HG02852 (cell line): ENCODE results near the gene CHFR.
"Not testable (repeated sequence)": the region's sequence is repeated elsewhere in the genome, so short reads cannot be mapped to it uniquely, and the experiment has no call there.

Experiments used
- ATAC-seq: cut with Tn5 transposase; IDR thresholded peaks from one replicate; pipeline ENCODE4 v1.9.1; 2021; ENCODE audit warnings: mild to moderate bottlenecking, moderate library complexity; ENCODE audit not compliant: unreplicated experiment

Gene CHFR

DNA sequence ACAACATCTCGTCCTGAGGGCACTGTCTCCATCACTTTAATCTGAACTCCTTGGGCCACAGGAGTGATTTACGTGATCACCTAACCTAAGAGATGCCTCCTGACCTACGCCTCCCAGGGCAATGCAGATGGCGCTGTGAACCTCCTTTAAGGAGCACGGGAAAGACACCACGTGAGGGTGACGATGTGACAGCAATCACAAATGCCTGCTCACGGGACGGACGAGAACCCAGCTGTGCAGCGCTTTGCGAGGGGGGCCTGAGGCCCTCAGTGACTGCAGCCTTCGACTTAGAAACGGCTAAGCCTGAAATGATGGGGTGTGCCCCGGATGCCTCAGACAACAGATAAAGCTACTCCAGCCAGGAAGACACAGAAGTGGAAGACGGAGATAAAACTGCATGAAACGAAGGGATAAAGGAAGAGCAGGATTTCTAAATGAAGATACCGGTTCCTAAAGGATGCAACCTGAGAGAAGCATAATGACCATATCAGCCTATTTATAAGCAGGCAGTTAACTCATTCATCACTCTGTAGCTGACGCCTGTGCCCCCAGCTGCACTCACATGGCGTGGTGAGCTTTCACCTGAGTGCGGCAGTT lies 44.9 kb downstream of the CHFR start:
- ATAC-seq = no peak

DNA sequence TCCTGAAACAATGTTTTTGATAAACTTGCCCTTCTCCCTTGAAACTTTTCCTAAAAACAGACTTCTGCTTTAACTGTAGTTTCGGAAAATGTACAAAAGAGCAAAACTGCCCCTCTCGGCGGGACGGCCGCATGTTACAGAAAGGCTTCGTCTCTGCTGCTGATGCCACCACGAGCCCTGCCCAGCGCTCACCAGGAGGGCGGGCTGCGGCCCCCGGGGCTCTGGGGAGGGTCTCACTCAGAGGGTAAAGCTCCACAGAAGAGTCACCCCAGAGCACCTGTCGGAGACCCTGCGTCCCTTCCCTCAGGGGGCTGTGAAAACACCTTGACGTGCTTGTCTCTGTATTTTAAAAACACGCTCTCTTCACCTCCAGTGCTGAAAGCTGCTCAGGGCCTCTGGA lies 46.3 kb downstream of the CHFR start:
- no peak for ATAC-seq

DNA sequence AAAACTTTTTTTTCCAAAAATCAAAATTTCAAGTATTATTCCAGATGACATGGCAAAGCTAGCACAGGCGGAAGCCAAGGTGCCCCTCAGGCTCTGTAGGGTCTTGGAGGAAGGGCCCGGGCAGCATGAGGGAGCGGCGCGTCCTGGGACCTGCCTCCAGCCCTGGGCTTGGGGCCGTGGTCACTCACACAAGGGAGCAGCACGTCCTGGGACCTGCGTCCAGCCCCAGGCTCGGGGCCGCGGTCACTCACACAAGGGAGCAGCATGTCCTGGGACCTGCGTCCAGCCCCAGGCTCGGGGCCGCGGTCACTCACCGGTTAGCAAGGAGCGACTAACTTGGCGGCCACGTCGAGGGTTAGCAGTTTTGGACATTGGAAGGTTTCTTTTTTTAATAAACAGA lies 46.9 kb downstream of the CHFR start:
- ATAC-seq = no peak

DNA sequence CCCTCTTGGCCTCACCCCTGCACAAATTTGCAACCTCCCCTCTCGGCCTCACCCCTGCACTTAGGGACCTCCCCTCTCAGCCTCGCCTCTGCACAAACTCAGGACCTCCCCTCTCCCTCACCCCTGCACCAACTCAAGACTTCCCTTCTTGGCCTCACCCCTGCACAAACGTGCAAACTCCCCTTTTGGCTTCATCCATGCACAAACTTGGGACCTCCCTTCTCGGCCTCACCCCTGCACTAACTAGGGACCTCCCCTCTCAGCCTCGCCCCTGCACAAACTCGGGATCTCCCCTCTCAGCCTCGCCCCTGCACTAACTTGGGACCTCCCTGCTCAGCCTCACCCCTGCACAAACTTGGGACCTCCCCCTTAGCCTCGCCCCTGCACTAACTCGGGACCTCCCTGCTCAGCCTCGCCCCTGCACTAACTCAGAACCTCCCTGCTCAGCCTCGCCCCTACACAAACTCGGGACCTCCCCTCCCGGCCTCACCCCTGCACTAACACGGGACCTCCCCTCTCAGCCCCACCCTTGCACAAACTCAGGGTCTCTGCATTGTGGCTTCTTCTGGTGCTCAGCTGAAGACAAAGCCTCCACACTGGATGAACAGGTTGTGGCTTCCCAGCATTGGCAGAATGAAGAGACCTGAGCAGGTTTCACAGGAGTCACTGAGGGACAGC lies 47.7 kb downstream of the CHFR start:
- ATAC-seq = no peak

DNA sequence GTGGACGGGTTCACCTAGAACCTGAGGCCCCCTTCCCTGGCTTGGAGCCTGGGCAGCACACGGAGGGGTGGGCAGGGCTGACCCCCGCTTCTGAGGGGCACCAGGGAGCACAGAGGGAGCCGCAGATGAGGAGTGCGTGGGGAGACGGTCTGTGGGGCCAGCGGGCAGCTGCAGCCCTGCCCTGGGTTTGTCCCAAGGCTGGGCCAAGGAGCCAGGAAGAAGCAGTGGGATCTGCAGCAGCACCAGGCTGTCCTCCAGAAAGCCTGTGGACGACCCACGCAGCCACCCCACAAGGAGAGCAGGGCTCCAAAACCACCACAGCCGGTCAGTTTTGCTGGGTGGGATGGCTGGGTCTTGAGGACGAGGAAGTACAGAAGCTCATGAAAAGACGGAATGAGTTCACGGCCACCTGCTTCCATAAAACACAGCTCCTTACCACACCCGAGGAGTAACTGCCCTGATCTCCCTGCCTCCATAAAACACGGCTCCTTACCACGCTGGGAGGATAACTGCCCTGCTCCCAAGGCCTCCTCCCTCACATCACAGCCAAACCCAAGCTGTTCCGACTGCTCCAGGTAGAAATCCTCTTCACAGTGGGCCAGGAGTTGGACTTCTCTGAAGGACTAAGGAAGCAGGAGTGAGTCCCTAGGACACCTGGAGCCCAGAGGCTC lies 48.9 kb downstream of the CHFR start:
- ATAC-seq = no peak

DNA sequence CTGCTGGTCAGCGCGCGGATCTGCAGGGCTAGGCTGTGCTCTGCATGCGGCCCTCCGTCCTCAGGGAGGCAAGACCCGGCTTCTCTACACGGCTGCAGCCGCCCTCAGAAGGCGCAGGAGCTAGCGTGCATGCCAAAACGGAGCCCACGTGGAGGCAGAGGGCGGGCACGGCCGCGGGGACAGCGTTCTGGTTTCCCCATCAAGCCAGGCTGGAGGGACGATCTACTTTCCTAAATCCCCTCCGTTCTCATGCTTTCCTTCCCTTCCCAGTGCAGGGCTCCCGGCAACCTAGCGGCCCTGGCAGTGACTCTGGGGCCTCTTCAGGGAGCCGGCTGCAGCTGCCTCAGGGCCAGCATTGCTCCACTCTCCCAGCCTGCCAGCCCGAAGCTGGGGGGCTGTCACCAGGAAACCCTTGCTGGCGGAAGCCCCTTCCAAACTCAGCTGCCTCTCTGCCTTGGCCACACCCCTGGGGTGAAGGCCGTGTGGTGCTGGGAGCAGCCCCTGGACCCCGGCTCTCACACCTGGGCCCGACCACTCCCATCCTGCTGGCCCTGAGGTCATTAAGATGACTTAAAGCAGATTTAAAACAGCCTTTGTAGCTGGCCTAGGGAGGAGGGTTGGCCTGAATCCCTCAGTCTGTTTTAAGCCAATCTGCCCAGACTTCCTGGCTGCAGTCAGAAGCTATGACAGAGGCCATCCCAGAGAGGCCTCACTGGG lies 49.6 kb downstream of the CHFR start:
- no peak for ATAC-seq

DNA sequence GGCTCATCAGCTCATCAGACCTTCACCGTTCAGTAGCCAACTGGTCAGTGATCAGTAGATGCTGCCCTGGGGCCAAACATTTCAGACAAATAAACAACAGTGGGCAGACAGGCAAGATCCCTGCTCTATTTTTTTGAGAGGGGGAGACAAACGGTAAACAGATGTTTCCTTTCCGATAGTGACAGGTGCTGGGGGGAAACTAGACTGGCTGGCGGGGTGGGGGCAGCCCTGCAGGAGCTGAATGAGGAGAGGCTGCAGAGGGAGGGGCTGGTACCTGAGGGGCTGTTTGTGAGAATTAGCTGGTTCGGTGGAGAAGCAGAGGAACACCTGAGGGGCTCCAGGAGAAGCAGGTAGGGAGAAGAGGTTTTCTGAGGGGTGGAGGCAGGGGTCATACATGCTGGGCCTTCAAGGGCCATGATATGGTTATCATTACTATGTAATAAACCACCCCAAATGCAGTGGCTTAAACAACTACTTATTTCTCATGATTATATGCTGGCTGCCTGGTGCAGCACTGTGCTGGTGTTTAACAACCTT lies 50.5 kb downstream of the CHFR start:
- no peak for ATAC-seq

DNA sequence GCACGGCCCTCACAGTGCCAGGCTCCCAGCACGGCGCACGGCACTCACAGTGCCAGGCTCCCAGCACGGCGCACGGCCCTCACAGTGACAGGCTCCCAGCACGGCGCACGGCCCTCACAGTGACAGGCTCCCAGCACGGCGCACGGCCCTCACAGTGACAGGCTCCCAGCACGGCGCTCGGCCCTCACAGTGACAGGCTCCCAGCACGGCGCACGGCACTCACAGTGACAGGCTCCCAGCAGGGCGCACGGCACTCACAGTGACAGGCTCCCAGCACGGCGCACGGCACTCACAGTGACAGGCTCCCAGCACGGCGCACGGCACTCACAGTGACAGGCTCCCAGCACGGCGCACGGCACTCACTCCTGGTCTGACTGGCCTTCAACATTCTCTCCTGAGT lies 51.2 kb downstream of the CHFR start:
- ATAC-seq = not testable (repeated sequence)

DNA sequence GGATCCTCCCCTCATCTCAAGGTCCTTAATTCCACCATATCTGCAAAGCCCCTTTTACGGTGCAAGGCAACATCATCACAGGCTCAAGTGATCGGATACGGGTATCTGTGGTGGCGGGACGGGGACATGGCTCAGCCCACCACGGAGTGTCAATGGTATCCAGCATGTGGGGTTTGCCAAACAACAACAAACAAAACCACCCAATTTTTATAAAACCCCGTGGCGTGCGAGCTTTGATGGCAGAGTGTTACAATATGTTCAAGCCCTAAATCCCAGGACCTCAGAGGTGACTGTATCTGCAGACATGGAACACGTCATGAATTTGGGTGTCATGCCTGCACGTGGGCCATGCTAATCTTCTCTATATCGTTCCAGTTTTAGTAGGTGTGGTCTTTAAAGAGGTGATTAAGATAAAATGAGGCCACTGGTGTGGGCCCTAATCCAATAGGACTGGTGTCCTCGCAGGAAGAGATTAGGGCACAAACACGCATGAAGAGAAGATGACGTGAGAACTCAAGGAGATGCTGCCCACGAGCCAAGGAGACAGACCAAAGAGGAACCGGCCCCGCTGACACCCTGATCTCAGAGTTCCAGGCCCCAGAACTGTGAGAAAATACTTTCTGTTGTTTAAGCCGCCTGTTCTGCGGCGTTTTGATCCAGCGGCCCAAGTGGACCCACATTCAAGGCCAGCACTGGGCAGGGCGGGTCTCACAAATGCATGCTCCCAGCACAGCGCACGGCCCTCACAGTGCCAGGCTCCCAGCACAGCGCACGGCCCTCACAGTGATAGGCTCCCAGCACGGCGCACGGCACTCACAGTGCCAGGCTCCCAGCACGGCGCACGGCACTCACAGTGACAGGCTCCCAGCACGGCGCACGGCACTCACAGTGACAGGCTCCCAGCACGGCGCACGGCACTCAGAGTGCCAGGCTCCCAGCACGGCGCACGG lies 52.1 kb downstream of the CHFR start:
- no peak for ATAC-seq

DNA sequence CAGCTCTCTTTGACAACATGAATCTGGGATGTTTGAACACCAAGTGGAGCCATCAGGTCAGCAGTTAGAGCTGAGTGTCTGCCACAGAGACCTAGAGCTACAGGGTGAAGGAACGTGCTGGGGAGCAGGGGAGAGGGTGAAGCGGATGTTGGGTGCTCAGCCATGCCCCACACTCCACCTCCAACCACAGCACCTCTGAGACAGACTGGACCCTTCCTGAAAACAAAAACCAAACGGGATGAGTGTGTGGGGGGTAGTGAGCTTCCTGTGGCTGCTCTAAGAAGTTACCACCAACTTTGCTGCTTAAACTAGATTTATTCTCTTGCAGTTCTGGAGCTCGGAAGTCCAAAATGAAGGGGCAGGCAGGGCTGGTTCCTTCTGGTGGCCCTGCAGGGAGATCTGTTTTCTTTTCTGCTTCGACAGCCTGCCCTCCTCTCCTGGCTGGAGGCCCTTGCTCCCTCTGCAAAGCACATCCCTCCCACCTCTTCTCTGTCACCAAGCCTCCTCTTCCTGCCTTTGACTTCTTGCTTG lies 53.2 kb downstream of the CHFR start:
- no peak for ATAC-seq

DNA sequence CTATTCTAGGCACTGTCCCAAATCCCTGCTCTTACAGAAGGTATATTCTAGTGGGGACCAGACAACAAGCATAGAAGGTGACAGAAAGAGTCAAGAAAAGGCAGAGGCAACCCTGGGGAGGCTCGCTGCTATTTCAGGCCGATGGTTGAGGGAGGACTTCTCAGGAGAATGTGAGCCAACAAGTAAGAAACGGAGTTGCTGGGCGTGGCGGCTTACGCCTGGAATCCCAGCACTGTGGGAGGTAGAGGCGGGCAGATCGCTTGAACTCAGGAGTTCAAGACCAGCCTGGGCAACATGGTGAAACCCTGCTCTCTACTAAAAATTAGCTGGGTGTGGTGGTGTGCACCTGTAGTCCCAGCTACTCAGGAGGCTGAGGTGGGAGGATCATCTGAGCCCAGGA lies 54.1 kb downstream of the CHFR start:
- no peak for ATAC-seq

DNA sequence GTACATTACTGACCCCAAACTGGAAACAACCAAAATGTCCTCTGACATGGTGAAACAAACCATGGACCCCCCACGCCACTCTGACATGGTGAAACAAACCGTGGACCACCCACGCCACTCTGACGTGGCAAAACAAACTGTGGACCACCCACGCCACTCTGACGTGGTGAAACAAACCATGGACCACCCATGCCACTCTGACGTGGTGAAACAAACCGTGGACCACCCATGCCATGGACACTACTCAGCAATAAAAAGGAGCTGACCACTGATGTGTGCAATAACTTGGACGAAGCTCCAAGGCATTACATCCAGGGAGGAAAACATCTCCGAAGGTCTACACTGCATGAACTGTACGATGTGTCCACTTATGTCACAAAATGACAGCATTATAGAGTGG lies 55.6 kb downstream of the CHFR start:
- ATAC-seq = no peak

DNA sequence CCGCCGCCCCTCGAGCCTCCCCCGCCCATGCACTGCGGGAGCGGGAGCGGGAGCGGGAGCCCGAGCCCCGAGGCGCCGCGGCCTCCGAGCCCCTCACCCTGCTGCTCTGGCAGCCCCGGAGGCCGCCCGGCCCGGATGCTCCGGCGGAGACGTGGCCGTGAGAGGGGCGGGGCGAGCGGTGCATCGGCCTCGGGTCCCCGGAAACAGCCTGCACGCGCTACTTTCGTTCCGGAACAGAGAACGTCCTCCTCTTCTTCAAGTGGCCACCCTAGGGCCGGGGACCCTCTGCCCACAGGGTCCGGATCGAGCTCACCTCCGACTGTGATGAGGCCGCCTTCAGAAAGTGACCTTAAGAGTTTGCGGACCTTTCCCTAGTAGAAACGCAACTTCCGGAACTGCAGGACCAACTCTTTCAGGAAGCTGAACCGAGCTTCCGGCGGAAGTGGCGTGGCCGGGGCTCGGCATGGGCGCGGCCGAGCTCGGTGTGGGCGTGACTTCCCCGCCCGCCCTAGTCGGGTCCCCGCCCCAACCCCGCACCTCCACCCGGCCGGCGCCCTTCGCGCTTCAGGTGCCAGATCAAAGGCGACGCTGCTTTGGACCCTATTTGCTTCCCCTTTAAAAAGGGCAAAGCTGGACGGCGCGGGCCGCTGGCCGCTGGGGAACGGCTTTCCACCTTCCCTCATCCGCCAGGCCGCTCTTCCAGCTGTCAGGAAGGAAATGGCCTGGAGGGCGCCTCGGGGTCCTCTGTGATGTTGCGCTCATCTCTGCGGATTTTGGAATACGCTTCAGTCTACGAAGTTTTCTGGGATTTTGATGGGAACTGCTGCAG lies 58.5 kb downstream of the CHFR start, which contains the start of gene GOLGA3:
GOLGA3 (minus strand) TSS at position 164 of the 829 bp plus-strand sequence. CDS start 6,741 bp downstream, outside the sequence.
- peak; percentile 88 for ATAC-seq

DNA sequence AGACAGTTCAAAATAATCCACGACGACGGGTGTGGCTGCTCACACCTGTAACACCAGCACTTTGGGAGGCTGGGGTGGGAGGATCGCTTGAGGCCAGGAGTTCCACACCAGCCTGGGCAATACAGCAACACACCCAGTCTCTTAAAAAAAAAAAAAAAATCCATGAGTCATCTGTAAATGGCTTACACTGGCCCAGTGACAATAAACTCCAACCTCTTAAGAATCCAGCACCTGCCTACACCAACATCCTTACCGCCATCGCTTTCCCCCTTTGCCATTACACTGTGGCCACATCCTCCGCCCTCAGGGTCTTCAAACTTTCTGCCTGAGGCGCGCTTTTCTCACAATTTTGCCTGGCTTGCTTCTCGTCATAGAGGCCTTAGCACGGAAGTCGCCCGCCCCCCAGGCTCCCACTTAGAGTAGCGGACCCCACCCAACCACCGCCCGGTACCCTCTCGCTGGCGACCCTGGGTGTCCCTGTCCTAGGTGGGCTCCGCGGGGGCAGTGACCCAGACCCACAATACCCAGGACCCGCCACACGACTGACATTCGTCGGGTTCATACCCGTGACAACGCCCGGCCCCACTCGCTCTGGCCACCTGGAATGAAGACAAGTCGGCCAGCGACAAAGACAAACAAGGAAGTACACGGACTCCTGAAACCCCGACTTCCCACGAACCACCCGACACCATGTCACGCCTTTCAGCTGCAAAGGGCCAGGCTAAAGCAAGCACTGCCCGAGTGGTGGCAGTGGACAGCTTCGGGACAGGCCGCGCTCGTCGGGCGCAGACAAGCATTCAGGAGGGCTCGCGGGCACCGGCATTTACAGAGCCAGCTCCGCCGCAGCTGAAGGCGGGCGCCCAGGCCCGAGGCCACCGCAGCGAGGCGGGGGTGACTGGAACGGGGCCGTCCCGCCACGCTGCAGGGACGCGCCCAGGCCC lies 59.4 kb downstream of the CHFR start:
- ATAC-seq = peak; percentile 39

DNA sequence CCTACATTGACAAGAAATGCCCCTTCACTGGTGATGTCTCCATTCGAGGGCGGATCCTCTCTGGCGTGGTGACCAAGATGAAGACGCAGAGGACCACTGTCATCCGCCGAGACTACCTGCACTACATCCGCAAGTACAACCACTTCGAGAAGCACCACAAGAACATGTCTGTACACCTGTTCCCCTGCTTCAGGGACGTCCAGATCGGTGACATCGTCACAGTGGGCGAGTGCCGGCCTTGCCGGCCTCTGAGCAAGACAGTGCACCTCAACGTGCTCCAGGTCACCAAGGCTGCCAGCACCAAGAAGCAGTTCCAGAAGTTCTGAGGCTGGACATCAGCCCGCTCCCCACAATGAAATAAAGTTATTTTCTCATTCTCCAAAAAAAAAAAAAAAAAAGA lies 61.5 kb downstream of the CHFR start:
- no peak for ATAC-seq

DNA sequence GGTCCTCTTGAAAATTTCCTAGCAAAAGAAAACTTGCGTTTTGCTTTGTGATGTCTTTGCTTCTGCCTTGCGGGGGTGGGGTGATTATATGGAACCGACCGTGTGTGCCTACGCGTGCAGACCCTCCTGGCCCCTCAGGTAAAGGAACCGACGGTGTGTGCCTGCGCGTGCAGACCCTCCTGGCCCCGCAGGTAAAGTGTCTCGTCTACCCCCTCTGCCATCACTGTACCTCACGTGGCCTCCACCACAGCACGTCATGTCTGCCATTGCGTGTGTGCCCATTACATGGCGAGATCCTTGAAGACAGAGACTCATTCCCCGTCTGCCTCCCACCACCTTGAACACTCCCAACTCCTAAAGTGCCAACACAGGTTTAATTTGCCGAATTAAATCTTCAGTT lies 62.3 kb downstream of the CHFR start:
- no peak for ATAC-seq

DNA sequence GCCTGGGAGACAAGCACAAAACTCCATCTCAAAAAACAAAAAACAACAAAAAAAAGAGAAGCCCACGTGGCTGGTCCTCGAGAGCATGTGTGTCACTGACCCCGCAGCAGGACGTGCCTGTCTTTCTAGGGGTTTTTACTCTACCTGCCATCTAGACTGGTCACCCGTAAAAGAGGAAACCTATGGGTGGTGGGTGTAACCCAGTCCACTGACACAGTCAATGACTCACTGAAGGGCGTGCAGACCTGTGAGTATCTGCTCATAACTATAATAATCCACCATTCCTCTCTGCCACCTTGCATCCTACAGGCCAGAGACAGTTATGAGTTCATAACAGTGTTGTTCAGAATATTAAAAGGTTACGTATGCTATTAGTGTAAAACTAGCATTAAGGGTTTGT lies 63.4 kb downstream of the CHFR start:
- ATAC-seq = no peak

DNA sequence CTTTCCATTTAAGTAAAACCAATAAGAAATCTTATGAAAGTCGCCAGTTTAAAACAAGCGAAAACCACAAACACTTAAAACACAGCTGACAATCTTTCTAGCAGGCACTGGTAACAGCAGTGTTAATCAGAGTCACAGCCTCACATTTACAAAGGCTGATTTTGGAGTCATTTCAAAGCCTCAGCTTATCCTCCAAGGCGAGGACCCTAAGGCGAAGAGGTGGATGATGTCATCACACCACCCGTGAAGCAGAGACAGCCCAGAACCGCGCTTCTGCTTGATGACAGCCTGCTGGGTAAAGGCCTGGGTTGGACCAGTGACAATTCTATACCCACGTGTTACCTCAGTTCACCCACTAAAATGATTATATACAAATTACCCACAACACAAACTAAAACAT lies 68.8 kb downstream of the CHFR start:
- ATAC-seq = no peak
